ENCODE results near the gene DDX28. TPM values are rescaled to one million over a fixed set of nuclear protein-coding genes. Genes with fewer than 3 reads are reported as not detected.
"Not testable (repeated sequence)": the region's sequence is repeated elsewhere in the genome, so short reads cannot be mapped to it uniquely, and the experiment has no call there.

The DDX28 gene
- total RNA-seq, 1 donor: 9.9 TPM

- TF ChIP-seq CTCF (IDR thresholded peaks at IDR 0.05; ENCODE audit: insufficient read depth, low read length): no peak
- peak overlapping the region; percentile 98 for H3K4me3 ChIP-seq (ENCODE audit: low read depth, low read length)
- no peak for DNase-seq (ENCODE audit: low read depth)
Observed at GRCh38 chr16:68022278-68022727, 729 bp downstream of the DDX28 start.

- H3K4me3 ChIP-seq (ENCODE audit: low read depth, low read length): peak overlapping the region; percentile 22
- TF ChIP-seq CTCF (IDR thresholded peaks at IDR 0.05; ENCODE audit: insufficient read depth, low read length): no peak
Observed at GRCh38 chr16:68021490-68021889, 1.5 kb downstream of the DDX28 start.

GRCh38 chr16:68019167-68019680 is 3.8 kb downstream of the DDX28 start:
- TF ChIP-seq CTCF (IDR thresholded peaks at IDR 0.05; ENCODE audit: insufficient read depth, low read length): no peak
- no peak overlapping the region for H3K4me3 ChIP-seq (ENCODE audit: low read depth, low read length)
- DNase-seq (ENCODE audit: low read depth): no peak

More at GRCh38 chr16:68021490-68021889, 1.5 kb downstream of the DDX28 start:
- no peak for DNase-seq (ENCODE audit: low read depth)

DNA sequence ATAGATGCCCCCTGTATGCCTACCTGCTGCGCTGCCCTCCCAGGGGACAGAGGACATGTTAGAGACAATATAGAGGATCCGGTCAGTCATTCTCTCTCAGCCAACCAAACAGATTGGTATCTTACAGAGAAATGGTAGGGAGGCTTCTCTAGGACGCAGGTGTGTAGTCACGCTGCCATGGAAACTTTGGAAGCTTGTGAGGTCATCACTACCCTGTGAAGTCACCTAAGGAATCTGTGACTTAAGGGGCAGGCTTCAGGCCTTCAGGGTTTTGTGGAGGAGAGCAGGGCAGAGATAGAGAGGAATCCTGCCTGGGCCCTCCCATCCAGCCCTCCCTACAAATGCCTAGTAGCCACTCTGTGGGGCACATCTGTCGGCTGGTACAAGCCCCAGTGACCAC is 7.4 kb downstream of the DDX28 start, which contains the start of gene DPEP2NB:
Gene DPEP2NB (minus strand): TSS at position 231 of the 400 bp plus-strand sequence. CDS start 141 bp downstream, at position 90.
- DNase-seq (ENCODE audit: low read depth): no peak
- no peak within 1 kb of the TSS for H3K4me3 ChIP-seq (ENCODE audit: low read depth, low read length)
- no peak for TF ChIP-seq CTCF (IDR thresholded peaks at IDR 0.05; ENCODE audit: insufficient read depth, low read length)

- DNase-seq (ENCODE audit: low read depth): no peak
- no peak for TF ChIP-seq CTCF (IDR thresholded peaks at IDR 0.05; ENCODE audit: insufficient read depth, low read length)
- no peak overlapping the region for H3K4me3 ChIP-seq (ENCODE audit: low read depth, low read length)
Observed at GRCh38 chr16:68013440-68013839, 9.6 kb downstream of the DDX28 start.

GRCh38 chr16:68009872-68010271 is 13.2 kb downstream of the DDX28 start:
- not testable (repeated sequence) for DNase-seq (ENCODE audit: low read depth); H3K4me3 ChIP-seq (ENCODE audit: low read depth, low read length)

GRCh38 chr16:68009157-68009735 is 13.8 kb downstream of the DDX28 start:
- no peak for DNase-seq (ENCODE audit: low read depth)
- no peak overlapping the region for H3K4me3 ChIP-seq (ENCODE audit: low read depth, low read length)
- no peak for TF ChIP-seq CTCF (IDR thresholded peaks at IDR 0.05; ENCODE audit: insufficient read depth, low read length)
